GM19438 (cell line): Measurements from ENCODE around the gene MAPKAPK2.

Experiments
- ATAC-seq: cut with Tn5 transposase; IDR thresholded peaks from one replicate; pipeline ENCODE4 v1.9.1; 2021; ENCODE audit warnings: low read depth; ENCODE audit not compliant: unreplicated experiment

Gene MAPKAPK2

DNA sequence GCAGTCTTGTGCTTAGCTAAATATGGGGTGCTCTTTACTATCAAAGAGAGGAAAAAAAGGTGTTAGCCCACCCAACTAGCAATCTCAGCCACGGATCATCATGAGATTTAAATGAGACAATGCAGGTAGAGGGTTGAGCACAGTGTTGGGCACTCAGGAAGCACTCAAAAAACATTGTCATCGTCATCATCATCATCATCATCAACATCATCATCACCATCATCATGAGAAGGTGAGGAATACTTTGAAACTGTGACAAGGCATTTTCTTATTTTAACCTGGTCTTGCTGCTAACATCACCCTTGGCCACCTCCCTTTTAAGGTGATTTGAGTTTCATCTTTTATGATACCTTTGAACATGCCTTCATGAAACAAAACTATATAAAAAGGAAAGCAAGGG, 3.3 kb upstream of the MAPKAPK2 start:
- no peak for ATAC-seq

- ATAC-seq = no peak
Measured at GRCh38 chr1:206682111-206682510, 2.6 kb upstream of the MAPKAPK2 start.

DNA sequence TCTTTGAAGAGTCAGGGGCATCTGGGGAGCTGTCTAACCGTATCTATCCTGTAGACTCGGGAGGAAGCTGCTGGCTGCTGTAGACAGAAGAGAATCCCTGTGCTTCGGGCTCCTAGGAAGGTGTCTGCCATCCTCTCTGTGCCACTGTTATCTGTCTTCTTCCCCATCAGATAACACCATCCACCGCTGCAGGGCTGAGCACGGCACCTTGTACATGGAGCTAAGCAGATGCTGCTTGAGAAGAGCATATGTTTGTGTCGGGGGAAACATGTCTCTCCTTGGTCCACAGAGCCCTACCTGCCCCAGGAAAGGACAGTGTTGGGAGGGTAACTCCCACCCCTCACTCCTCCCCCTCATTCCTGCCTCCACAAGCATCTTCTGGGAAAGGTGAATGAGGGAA, 1.4 kb upstream of the MAPKAPK2 start:
- ATAC-seq = no peak

GRCh38 chr1:206684003-206684402, 702 bp upstream of the MAPKAPK2 start:
- ATAC-seq = no peak

GRCh38 chr1:206685334-206685768, 646 bp downstream of the MAPKAPK2 start:
- ATAC-seq = no peak

- ATAC-seq = no peak
Measured at GRCh38 chr1:206685769-206686477, 1.2 kb downstream of the MAPKAPK2 start.

DNA sequence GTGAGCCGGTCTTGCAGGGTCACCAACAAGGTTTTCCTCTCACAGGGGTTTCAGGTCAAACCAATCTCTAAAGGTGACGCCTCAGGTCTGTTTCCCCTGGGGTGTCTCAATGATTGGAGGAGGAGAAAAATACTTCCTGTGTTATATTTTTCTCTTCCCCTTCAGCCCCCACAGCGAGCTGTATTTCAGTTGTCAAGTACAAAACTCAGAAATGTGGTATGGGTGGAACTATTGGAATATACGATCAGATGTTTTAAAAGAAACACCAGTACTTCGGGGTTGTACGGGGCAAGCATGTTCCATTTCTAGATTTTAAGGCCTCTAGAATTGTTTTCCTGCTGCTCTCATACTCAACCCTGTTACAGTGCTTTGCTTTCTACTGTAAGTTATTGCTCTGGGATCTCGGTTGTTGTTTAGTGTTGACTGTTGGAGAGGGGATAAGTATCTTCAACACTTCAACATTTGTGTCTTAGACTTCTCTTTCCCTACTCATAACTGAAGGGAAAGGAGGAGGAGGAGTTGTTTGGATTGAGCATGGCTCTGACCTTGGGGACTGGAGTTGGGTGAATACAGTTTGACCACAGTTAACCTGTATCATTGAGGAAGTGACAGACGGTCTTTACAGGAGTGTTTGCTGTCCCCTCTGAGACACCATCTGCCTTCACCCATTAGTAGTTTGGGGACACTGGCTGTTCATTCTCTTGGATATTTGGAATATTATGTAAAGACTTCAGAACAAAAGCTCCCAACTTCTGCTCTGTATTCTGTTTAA, 2.0 kb downstream of the MAPKAPK2 start:
- no peak for ATAC-seq

DNA sequence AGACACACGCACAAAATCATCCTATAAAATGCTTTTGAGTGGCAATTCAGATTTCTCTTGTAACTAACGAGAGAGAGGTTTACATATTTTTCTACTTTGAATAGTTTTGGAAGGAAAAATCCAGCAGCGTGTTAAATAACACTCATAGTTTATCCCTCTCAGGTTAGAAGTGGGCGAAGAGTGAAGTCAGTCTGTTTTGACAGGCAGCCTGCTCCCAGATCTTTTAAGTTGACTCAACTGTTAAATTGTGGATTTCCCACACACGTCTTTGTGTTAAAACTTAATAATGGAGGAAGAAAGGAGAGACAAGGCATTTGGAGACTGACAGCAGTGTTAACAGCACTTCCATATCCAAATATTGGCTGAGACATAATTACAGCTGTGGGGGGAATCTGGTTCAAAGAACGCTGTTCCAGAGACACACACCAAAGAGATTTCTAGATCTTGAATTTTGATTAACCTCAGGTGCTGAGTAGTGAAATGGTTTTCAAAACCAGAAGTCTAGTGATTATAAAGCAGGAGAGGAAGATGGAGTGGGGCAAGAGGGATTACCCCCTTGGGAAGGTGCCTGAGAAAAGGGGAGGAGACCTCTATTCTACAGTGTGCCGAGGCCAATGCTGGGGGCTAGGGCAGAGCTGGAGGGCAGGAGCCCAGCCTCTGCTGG, 2.7 kb downstream of the MAPKAPK2 start:
- no peak for ATAC-seq

GRCh38 chr1:206687915-206688442, 3.3 kb downstream of the MAPKAPK2 start:
- no peak for ATAC-seq

- ATAC-seq = no peak
Measured at GRCh38 chr1:206690516-206690915, 5.8 kb downstream of the MAPKAPK2 start.

DNA sequence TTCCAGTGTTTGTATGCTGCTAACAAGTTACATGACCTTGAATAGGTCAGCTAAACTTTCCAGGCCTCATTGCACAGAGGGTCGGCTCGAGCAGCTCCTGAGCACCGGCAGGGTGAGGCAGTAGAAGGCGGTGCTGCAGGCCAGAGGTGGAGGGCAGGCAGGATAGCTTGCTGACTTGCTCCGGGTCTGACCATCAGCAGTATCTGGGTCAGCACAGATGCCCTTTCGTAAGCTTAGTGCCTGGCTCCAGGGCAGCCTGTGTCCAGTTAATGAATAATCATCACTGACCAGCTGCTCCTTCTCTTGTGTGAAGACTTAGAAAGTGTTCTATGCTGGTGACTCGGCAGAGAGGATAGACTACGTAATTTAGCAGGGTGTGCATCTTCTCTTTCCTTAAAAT, 6.9 kb downstream of the MAPKAPK2 start:
- no peak for ATAC-seq

DNA sequence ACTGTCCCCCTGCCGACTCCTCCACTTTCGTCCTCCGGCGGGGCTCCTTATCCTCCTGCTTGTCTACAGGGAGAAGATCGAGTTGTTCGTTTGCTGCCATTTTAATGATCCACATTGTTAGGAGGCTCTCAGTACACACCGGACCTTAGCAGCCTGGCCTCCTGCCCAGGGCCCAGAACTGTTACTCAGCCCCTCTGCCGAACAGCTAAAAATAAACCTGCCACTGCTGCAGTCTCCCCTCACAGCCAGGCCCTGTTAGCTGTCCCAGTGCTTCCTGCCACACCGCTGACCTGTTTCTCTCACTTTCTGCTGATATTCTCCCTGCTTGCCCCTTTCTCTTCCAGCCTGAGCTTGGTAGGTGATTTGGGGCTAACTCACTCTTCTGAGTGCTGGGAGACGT, 8.3 kb downstream of the MAPKAPK2 start:
- no peak for ATAC-seq

- no peak for ATAC-seq
Measured at GRCh38 chr1:206693592-206693991, 8.9 kb downstream of the MAPKAPK2 start.

- no peak for ATAC-seq
Measured at GRCh38 chr1:206694171-206695124, 9.7 kb downstream of the MAPKAPK2 start.

GRCh38 chr1:206695733-206696132, 11.0 kb downstream of the MAPKAPK2 start:
- ATAC-seq = no peak

DNA sequence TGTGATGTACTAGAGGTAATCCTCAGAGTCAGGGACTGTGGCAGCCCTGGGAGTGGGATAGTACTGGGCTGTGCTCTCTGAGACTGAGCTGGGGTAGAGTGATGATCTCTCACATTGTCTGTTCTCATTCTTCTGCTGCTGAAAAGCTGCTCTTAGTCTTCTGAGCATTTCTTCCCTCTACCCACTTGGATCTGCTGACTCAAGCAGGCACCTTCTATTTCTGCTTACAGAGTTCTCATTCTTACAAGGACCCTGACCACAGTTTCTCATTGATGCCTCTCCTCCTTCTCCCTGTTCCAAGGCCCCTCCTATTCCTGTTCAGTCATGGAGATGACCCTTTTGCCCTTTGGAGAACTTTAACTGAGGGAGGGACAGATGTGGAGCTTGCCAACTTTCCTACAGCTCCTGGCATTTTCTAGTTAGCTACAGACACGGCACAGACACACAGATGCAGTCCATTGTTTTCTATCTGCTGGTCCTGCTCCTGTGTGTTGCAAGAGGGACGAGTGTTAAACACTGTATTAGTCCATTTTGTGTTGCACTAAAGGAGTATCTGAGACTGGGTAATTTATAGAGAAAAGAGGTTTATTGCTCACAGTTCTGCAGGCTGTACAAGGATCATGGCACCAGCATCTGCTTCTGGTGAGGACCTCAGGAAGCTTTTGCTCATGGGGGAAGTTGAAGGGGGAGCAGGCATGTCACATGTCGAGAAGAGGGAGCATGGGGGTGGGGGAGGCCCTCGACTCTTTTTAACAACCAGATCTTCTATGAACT, 12.3 kb downstream of the MAPKAPK2 start:
- no peak for ATAC-seq

DNA sequence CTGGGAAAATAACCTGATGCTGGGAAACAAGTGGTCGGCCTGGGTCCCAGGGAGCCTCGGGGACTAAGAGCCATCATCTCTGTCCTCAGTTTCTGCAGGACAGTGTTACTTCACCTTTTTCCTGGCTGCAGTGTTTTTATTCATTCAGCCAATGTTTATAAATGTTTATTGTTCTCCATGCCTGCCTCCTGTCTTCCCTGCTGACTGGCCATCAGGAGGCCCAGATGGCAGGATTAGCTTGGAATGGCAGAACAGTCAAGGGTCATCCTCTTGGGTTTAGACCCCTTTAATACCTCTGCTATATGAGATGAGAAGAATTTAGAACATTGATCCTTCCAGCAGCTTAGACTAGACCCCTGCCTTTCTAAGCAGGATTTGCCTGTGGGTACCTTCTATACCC, 13.3 kb downstream of the MAPKAPK2 start:
- ATAC-seq = no peak

- ATAC-seq = no peak
Measured at GRCh38 chr1:206699000-206699586, 14.4 kb downstream of the MAPKAPK2 start.

- ATAC-seq = no peak
Measured at GRCh38 chr1:206699626-206700025, 14.9 kb downstream of the MAPKAPK2 start.
